ENCODE results near the gene TBC1D9B.

DNA sequence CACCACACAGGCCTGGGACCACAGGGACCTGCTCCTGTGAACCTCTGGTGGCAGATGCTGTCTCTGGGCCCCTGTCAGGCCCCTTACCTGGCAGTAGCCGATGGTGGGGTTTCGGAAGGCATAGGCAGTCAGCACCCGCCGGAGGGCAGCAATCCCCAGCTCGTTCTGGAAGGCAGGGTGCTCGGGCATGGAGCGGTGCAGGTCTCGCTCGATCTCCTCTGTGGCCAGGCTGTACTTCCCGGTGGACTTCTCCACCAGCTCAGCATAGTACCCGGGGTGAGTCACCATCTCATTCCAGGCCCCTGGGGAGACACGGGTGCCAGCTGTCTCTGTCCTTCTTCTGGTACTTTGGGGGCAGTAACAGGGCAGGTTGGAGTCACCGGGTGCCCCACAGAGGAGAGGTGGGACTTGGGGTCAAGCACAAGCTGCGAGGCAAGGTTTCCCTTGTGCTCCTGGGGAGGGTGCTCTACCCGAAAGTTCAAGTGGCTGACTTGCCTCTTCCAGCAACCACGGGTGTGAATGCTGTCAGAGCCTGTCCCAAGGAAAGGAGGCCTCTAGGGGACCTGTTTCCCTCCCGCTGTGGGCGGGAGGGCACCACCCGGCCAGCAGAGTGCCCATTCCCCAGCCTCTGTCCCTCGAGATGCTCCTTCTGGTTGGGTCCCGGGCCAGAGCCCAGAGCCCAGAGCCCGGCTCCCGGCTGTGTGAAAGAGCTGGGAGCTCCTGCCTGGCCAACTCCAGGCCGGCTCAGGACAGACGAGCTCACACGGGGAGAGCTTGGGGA is 29.3 kb downstream of the TBC1D9B start:
- no peak for TF ChIP-seq EZH2 (IDR thresholded peaks at IDR 0.05; ENCODE audit: low read length, missing control alignments)
- TF ChIP-seq, protein P1, sequence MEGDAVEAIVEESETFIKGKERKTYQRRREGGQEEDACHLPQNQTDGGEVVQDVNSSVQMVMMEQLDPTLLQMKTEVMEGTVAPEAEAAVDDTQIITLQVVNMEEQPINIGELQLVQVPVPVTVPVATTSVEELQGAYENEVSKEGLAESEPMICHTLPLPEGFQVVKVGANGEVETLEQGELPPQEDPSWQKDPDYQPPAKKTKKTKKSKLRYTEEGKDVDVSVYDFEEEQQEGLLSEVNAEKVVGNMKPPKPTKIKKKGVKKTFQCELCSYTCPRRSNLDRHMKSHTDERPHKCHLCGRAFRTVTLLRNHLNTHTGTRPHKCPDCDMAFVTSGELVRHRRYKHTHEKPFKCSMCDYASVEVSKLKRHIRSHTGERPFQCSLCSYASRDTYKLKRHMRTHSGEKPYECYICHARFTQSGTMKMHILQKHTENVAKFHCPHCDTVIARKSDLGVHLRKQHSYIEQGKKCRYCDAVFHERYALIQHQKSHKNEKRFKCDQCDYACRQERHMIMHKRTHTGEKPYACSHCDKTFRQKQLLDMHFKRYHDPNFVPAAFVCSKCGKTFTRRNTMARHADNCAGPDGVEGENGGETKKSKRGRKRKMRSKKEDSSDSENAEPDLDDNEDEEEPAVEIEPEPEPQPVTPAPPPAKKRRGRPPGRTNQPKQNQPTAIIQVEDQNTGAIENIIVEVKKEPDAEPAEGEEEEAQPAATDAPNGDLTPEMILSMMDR (conservative IDR thresholded peaks at IDR 0.05 in 1 of 2, IDR thresholded peaks at IDR 0.05 in 1 of 2; ENCODE audit: low read depth in 1 of 2, low read length in 2 of 2) = no peak
